ENCODE results near the gene PCLO. TPM values are rescaled to one million over a fixed set of nuclear protein-coding genes. Genes with fewer than 3 reads are reported as not detected.
"Not testable (repeated sequence)": the region's sequence is repeated elsewhere in the genome, so short reads cannot be mapped to it uniquely, and the experiment has no call there.

PCLO gene
- total and polyA plus RNA-seq, 9 donors: 0.27 to 0.90 (median 0.55) TPM

GRCh38 chr7:83105948-83106347 lies 56.7 kb downstream of the PCLO start:
- H3K4me1 ChIP-seq (ENCODE audit: control insufficient read depth, insufficient read depth, low read length): no peaks in the 10 kb centered on the region
- no peaks in the 10 kb centered on the region for H3K27me3 ChIP-seq (ENCODE audit: control insufficient read depth, insufficient read depth, low read length)
- no peaks in the 10 kb centered on the region for H3K9me3 ChIP-seq (replicated peaks; ENCODE audit: control insufficient read depth, low read depth, low read length)
- no peak overlapping the region for H3K27ac ChIP-seq (ENCODE audit: low read length)
- 0% methylated on average over 1 of the region's 2 CpGs for WGBS (ENCODE audit: insufficient coverage)
- DNase-seq: no peak
- H3K36me3 ChIP-seq (ENCODE audit: control insufficient read depth, insufficient read depth, low read length): no peaks in the 10 kb centered on the region
- H3K4me3 ChIP-seq (ENCODE audit: low read length): no peak overlapping the region

- H3K27ac ChIP-seq (ENCODE audit: low read length): no peak overlapping the region
- no peaks in the 10 kb centered on the region for H3K9me3 ChIP-seq (replicated peaks; ENCODE audit: control insufficient read depth, low read depth, low read length)
- no CpG with 5 or more reads among the region's 1 CpG for WGBS (ENCODE audit: insufficient coverage)
- H3K4me3 ChIP-seq (ENCODE audit: low read length): no peak overlapping the region
- H3K27me3 ChIP-seq (ENCODE audit: control insufficient read depth, insufficient read depth, low read length): no peaks in the 10 kb centered on the region
- no peaks in the 10 kb centered on the region for H3K4me1 ChIP-seq (ENCODE audit: control insufficient read depth, insufficient read depth, low read length)
- no peaks in the 10 kb centered on the region for H3K36me3 ChIP-seq (ENCODE audit: control insufficient read depth, insufficient read depth, low read length)
- DNase-seq: no peak
Observed at GRCh38 chr7:83105063-83105462, 57.6 kb downstream of the PCLO start.

- Histone ChIP-seq H3K4me1 (ENCODE audit: control insufficient read depth, insufficient read depth, low read length) (no peaks in the 10 kb centered on the region), H3K27ac (ENCODE audit: low read length) (no peak overlapping the region), H3K27me3 (ENCODE audit: control insufficient read depth, insufficient read depth, low read length) (no peaks in the 10 kb centered on the region), H3K4me3 (ENCODE audit: low read length) (no peak overlapping the region), H3K9me3 (replicated peaks; ENCODE audit: control insufficient read depth, low read depth, low read length) (no peaks in the 10 kb centered on the region), H3K36me3 (ENCODE audit: control insufficient read depth, insufficient read depth, low read length) (no peaks in the 10 kb centered on the region)
- 63% methylated on average over 2 of the region's 3 CpGs for WGBS (ENCODE audit: insufficient coverage)
- no peak for DNase-seq
Observed at GRCh38 chr7:83101530-83101929, 61.2 kb downstream of the PCLO start.

GRCh38 chr7:83096065-83096580 lies 66.6 kb downstream of the PCLO start:
- Histone ChIP-seq H3K4me3 (ENCODE audit: low read length) (no peak overlapping the region), H3K9me3 (replicated peaks; ENCODE audit: control insufficient read depth, low read depth, low read length) (no peaks in the 10 kb centered on the region), H3K27ac (ENCODE audit: low read length) (no peak overlapping the region), H3K27me3 (ENCODE audit: control insufficient read depth, insufficient read depth, low read length) (no peaks in the 10 kb centered on the region), H3K36me3 (ENCODE audit: control insufficient read depth, insufficient read depth, low read length) (no peaks in the 10 kb centered on the region), H3K4me1 (ENCODE audit: control insufficient read depth, insufficient read depth, low read length) (no peaks in the 10 kb centered on the region)
- no peak for DNase-seq
- WGBS (ENCODE audit: insufficient coverage): no CpG with 5 or more reads among the region's 2 CpGs

- Histone ChIP-seq H3K36me3 (ENCODE audit: control insufficient read depth, insufficient read depth, low read length) (no peaks in the 10 kb centered on the region), H3K4me1 (ENCODE audit: control insufficient read depth, insufficient read depth, low read length) (no peaks in the 10 kb centered on the region), H3K9me3 (replicated peaks; ENCODE audit: control insufficient read depth, low read depth, low read length) (no peaks in the 10 kb centered on the region), H3K27me3 (ENCODE audit: control insufficient read depth, insufficient read depth, low read length) (no peaks in the 10 kb centered on the region), H3K27ac (ENCODE audit: low read length) (no peak overlapping the region), H3K4me3 (ENCODE audit: low read length) (no peak overlapping the region)
- WGBS (ENCODE audit: insufficient coverage): no CpG with 5 or more reads among the region's 4 CpGs
- DNase-seq: no peak
Observed at GRCh38 chr7:83085299-83085698, 77.4 kb downstream of the PCLO start.

- H3K9me3 ChIP-seq (replicated peaks; ENCODE audit: control insufficient read depth, low read depth, low read length); H3K4me1 ChIP-seq (ENCODE audit: control insufficient read depth, insufficient read depth, low read length); H3K4me3 ChIP-seq (ENCODE audit: low read length); H3K27ac ChIP-seq (ENCODE audit: low read length); DNase-seq; H3K36me3 ChIP-seq (ENCODE audit: control insufficient read depth, insufficient read depth, low read length); H3K27me3 ChIP-seq (ENCODE audit: control insufficient read depth, insufficient read depth, low read length): not testable (repeated sequence)
- WGBS (ENCODE audit: insufficient coverage): no CpG with 5 or more reads among the region's 1 CpG
Observed at GRCh38 chr7:83079879-83080278, 82.8 kb downstream of the PCLO start.

GRCh38 chr7:83077328-83077727 lies 85.4 kb downstream of the PCLO start:
- no peaks in the 10 kb centered on the region for H3K36me3 ChIP-seq (ENCODE audit: control insufficient read depth, insufficient read depth, low read length)
- H3K9me3 ChIP-seq (replicated peaks; ENCODE audit: control insufficient read depth, low read depth, low read length): no peaks in the 10 kb centered on the region
- H3K4me1 ChIP-seq (ENCODE audit: control insufficient read depth, insufficient read depth, low read length): no peaks in the 10 kb centered on the region
- no peak for DNase-seq
- WGBS (ENCODE audit: insufficient coverage): no CpG with 5 or more reads among the region's 2 CpGs
- H3K27ac ChIP-seq (ENCODE audit: low read length): no peak overlapping the region
- no peaks in the 10 kb centered on the region for H3K27me3 ChIP-seq (ENCODE audit: control insufficient read depth, insufficient read depth, low read length)
- H3K4me3 ChIP-seq (ENCODE audit: low read length): no peak overlapping the region

GRCh38 chr7:83072576-83073517 lies 89.8 kb downstream of the PCLO start:
- H3K27ac ChIP-seq (ENCODE audit: low read length): no peak overlapping the region
- H3K4me1 ChIP-seq (ENCODE audit: control insufficient read depth, insufficient read depth, low read length): no peaks in the 10 kb centered on the region
- H3K9me3 ChIP-seq (replicated peaks; ENCODE audit: control insufficient read depth, low read depth, low read length): no peaks in the 10 kb centered on the region
- H3K27me3 ChIP-seq (ENCODE audit: control insufficient read depth, insufficient read depth, low read length): no peaks in the 10 kb centered on the region
- no peak overlapping the region for H3K4me3 ChIP-seq (ENCODE audit: low read length)
- no CpG with 5 or more reads among the region's 2 CpGs for WGBS (ENCODE audit: insufficient coverage)
- no peak for DNase-seq
- no peaks in the 10 kb centered on the region for H3K36me3 ChIP-seq (ENCODE audit: control insufficient read depth, insufficient read depth, low read length)

- Histone ChIP-seq H3K4me3 (ENCODE audit: low read length) (no peak overlapping the region), H3K27me3 (ENCODE audit: control insufficient read depth, insufficient read depth, low read length) (no peaks in the 10 kb centered on the region), H3K36me3 (ENCODE audit: control insufficient read depth, insufficient read depth, low read length) (no peaks in the 10 kb centered on the region), H3K27ac (ENCODE audit: low read length) (no peak overlapping the region), H3K4me1 (ENCODE audit: control insufficient read depth, insufficient read depth, low read length) (no peaks in the 10 kb centered on the region), H3K9me3 (replicated peaks; ENCODE audit: control insufficient read depth, low read depth, low read length) (no peaks in the 10 kb centered on the region)
- no CpG with 5 or more reads among the region's 3 CpGs for WGBS (ENCODE audit: insufficient coverage)
- DNase-seq: no peak
Observed at GRCh38 chr7:83065714-83066113, 97.0 kb downstream of the PCLO start.

GRCh38 chr7:83060218-83060617 lies 102.5 kb downstream of the PCLO start:
- Histone ChIP-seq H3K9me3 (replicated peaks; ENCODE audit: control insufficient read depth, low read depth, low read length) (no peaks in the 10 kb centered on the region), H3K4me1 (ENCODE audit: control insufficient read depth, insufficient read depth, low read length) (no peaks in the 10 kb centered on the region), H3K36me3 (ENCODE audit: control insufficient read depth, insufficient read depth, low read length) (no peaks in the 10 kb centered on the region), H3K27ac (ENCODE audit: low read length) (no peak overlapping the region), H3K27me3 (ENCODE audit: control insufficient read depth, insufficient read depth, low read length) (no peaks in the 10 kb centered on the region), H3K4me3 (ENCODE audit: low read length) (no peak overlapping the region)
- no peak for DNase-seq
